Skeletal muscle tissue (tissue), 4 donors: ENCODE measurements around the gene GLT8D2. TPM values are rescaled to one million over a fixed set of nuclear protein-coding genes. Genes with fewer than 3 reads are reported as not detected.

Experiments
- H3K27ac ChIP-seq: one replicate; pipeline ENCODE4 v1.7.0; 2013; ENCODE audit warnings: mild to moderate bottlenecking, low read depth, low read length, inconsistent platforms
- H3K27me3 ChIP-seq, 3 donors: one replicate each; pipeline ENCODE4 v1.7.0; 2013; ENCODE audit warnings: low read length in 3 of 3; ENCODE audit not compliant: control insufficient read depth in 3 of 3, insufficient read depth in 3 of 3
- H3K36me3 ChIP-seq, 3 donors: one replicate each; pipeline ENCODE4 v1.7.0; 2013; ENCODE audit warnings: low read length in 3 of 3; ENCODE audit not compliant: control insufficient read depth in 3 of 3, insufficient read depth in 3 of 3
- H3K4me1 ChIP-seq, 3 donors: one replicate each; pipeline ENCODE4 v1.7.0; 2013; ENCODE audit warnings: low read length in 3 of 3, mild to moderate bottlenecking in 3 of 3; ENCODE audit not compliant: control insufficient read depth in 3 of 3, insufficient read depth in 3 of 3
- H3K4me3 ChIP-seq, 3 donors: one replicate each; pipeline ENCODE4 v1.7.0; 2013; ENCODE audit warnings: low read length in 3 of 3
- H3K9ac ChIP-seq, 3 donors: one replicate each; pipeline ENCODE4 v1.7.0; 2013; ENCODE audit warnings: low read length in 3 of 3, mild to moderate bottlenecking in 3 of 3, moderate library complexity in 2 of 3, low read depth in 1 of 3
- H3K9me3 ChIP-seq, 3 donors: one replicate each; pipeline ENCODE4 v1.7.0; 2013; ENCODE audit warnings: low read length in 3 of 3; ENCODE audit not compliant: control insufficient read depth in 3 of 3
- total RNA-seq: library from RNA; depleted of rRNA; stranded (reverse); fragments of >200 nt; gene quantifications from one replicate; pipeline ENCODE4 v1.2.3, GENCODE V29; 2014
- donor health status: Osteomylitis.

GLT8D2 gene
- total RNA-seq, 1 donor from 2014 or later, result 36.5 TPM

DNA sequence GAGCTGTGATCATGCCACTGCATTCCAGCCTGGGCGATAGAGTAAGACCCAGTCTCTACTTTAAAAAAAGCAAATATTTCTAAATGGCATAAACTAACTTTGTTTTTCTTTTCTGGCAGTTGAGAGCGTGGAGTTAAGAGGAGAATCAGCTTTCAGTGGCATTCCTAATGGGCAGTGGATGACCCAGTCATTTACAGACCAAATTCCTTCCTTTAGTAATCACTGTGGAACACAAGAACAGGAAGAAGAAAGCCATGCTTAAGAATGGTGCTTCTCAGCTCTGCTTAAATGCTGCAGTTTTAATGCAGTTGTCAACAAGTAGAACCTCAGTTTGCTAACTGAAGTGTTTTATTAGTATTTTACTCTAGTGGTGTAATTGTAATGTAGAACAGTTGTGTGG, 63.2 kb downstream of the GLT8D2 start:
- no peaks in the 10 kb centered on the region for H3K9me3 ChIP-seq
- no peak overlapping the region for H3K9ac ChIP-seq
- H3K36me3 ChIP-seq, result peaks cover 27 to 54% (median 45%) of the 10 kb centered on the region in 3 donors
- no peaks in the 10 kb centered on the region for H3K27me3 ChIP-seq
- no peak overlapping the region for H3K27ac ChIP-seq
- no peaks in the 10 kb centered on the region for H3K4me1 ChIP-seq
- H3K4me3 ChIP-seq, result no peak overlapping the region

DNA sequence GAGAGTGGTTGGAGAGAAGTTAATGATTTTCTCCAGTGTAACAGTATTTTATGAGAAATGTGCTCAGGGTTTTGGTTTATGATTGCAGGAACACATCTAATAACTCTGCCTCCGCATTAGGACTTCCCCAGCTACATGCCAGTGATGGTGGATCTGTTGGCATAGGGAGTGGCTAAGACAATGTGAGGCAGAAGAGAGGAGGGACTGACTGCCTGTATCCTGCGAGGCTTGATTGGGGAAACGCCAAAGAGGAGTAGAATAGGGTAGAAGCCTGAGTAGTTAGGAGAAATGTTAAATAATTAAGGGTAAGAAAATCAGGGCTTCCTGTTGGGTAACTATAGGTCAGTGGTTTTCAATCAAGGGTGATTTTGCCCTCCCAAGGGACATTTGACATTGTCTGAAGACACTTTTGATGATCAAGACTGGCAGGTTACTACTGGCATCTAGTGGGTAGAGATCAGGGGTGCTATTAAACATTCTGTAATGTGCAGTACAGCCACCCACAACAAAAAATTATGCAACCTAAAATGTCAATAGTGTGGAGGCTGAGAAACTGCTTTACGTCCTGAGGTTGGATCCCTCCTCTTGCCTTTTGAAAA, 71.5 kb downstream of the GLT8D2 start:
- Histone ChIP-seq H3K4me3 (no peak overlapping the region), H3K4me1 (no peaks in the 10 kb centered on the region), H3K27ac (no peak overlapping the region), H3K9me3 (no peaks in the 10 kb centered on the region), H3K27me3 (no peaks in the 10 kb centered on the region), H3K36me3 (peaks cover 16 to 50% (median 44%) of the 10 kb centered on the region in 3 donors), H3K9ac (no peak overlapping the region)

- no peaks in the 10 kb centered on the region for H3K27me3 ChIP-seq
- H3K36me3 ChIP-seq, result peaks cover 4 to 29% (median 26%) of the 10 kb centered on the region in 3 donors
- H3K27ac ChIP-seq, result no peak overlapping the region
- H3K4me3 ChIP-seq, result no peak overlapping the region
- no peak overlapping the region for H3K9ac ChIP-seq
- H3K4me1 ChIP-seq, result no peaks in the 10 kb centered on the region
- H3K9me3 ChIP-seq, result no peaks in the 10 kb centered on the region
These were observed 74.6 kb downstream of the GLT8D2 start for GRCh38 chr12:103975368-103975767.

GRCh38 chr12:103973909-103974308, 76.1 kb downstream of the GLT8D2 start:
- H3K27ac ChIP-seq, result no peak overlapping the region
- H3K36me3 ChIP-seq, result peaks cover 3 to 20% (median 19%) of the 10 kb centered on the region in 3 donors
- H3K9ac ChIP-seq, result no peak overlapping the region
- peaks cover 0 to 8% (median 2%) of the 10 kb centered on the region in 3 donors for H3K4me1 ChIP-seq
- H3K9me3 ChIP-seq, result no peaks in the 10 kb centered on the region
- no peaks in the 10 kb centered on the region for H3K27me3 ChIP-seq
- H3K4me3 ChIP-seq, result no peak overlapping the region

DNA sequence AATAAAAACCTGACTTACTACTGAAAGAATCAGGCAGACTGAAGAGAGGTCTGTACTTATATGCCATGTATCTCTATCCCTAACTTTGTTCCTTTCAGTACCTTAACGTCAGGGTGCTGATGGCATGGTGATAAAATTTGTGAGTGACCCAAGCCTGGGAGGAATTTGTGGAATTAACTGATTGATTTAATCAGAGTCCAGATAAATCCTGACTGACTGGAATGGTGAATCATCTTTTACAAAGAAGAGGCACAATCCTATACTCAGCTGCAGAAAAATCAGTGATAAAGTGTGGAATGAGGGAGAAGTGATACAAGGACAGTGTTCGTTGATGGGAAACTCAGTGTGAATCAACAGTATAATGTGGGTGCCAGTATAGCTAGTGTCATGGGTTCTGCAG, 80.6 kb downstream of the GLT8D2 start:
- Histone ChIP-seq H3K9me3 (no peaks in the 10 kb centered on the region), H3K27me3 (no peaks in the 10 kb centered on the region), H3K9ac (no peak overlapping the region), H3K4me1 (peaks cover 8 to 28% (median 23%) of the 10 kb centered on the region in 3 donors), H3K36me3 (peaks cover 0 to 2% (median 0%) of the 10 kb centered on the region in 3 donors), H3K4me3 (no peak overlapping the region), H3K27ac (no peak overlapping the region)

DNA sequence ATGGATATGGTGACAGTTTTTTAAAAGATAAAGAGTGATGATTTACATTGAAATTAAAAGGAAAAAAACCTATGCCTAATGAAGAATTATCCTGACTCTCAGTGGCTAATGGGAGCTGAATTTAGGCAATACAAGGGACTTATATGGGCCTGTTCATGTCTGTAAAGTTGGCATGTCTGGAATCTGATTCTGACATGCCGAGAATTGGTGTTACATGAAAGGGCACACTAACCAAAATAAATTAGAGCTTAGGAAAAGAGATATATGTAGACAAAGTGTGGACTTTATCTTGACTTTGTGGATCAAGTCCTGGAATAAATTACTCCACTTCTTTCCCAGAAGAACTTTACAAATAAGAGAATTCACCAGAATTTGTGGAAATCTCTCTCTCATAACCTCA, 83.3 kb downstream of the GLT8D2 start:
- peak overlapping the region; percentile 83 to 99 (median 99) for H3K4me3 ChIP-seq
- H3K4me1 ChIP-seq, result peaks cover 11 to 32% (median 30%) of the 10 kb centered on the region in 3 donors
- H3K9ac ChIP-seq, result peak overlapping the region; percentile 88 to 100 (median 97)
- no peaks in the 10 kb centered on the region for H3K27me3 ChIP-seq
- H3K27ac ChIP-seq, result peak overlapping the region; percentile 87
- H3K36me3 ChIP-seq, result no peaks in the 10 kb centered on the region
- H3K9me3 ChIP-seq, result no peaks in the 10 kb centered on the region

GRCh38 chr12:103965590-103966504, 84.1 kb downstream of the GLT8D2 start, which contains the start of gene TDG:
Gene TDG (plus strand): TSS chr12:103965872. CDS start chr12:103966038, 166 bp downstream.
- Histone ChIP-seq H3K9ac (peak within 1 kb of the TSS; percentile 97 to 100 (median 100)), H3K27ac (peak within 1 kb of the TSS; percentile 87), H3K4me3 (peak within 1 kb of the TSS; percentile 83 to 99 (median 99)), H3K9me3 (no peaks in the 10 kb centered on the region), H3K4me1 (peaks cover 11 to 32% (median 30%) of the 10 kb centered on the region in 3 donors), H3K27me3 (no peaks in the 10 kb centered on the region), H3K36me3 (no peaks in the 10 kb centered on the region)

GRCh38 chr12:103965255-103965589, 84.8 kb downstream of the GLT8D2 start:
- Histone ChIP-seq H3K4me1 (peaks cover 11 to 32% (median 30%) of the 10 kb centered on the region in 3 donors), H3K9ac (peak overlapping the region; percentile 97 to 100 (median 100))

DNA sequence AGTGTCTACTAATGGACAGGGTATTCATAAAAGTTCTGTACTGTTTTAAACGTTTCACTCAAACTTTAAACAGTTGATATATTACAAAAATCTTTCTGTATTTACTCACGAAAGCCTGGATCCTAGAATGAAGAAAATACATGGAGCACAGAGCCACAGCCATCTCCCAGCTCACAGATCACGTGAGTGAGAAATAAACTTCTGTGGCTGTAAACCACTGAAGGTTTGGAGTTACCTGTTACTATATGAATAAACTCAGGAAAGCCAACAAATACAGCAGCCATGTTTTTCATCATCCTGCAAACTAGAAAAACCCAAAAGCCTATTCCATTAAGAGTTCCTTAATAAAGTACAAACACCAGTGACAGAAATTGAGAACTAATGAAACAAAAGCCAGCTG, 85.2 kb downstream of the GLT8D2 start:
- H3K9ac ChIP-seq, result peak overlapping the region; percentile 97 to 100 (median 100)
- H3K27me3 ChIP-seq, result no peaks in the 10 kb centered on the region
- peaks cover 11 to 32% (median 30%) of the 10 kb centered on the region in 3 donors for H3K4me1 ChIP-seq
- no peaks in the 10 kb centered on the region for H3K9me3 ChIP-seq
- H3K4me3 ChIP-seq, result peak overlapping the region; percentile 83 to 99 (median 99)
- no peaks in the 10 kb centered on the region for H3K36me3 ChIP-seq
- peak overlapping the region; percentile 87 for H3K27ac ChIP-seq

More at GRCh38 chr12:103965255-103965589, 84.8 kb downstream of the GLT8D2 start:
- Histone ChIP-seq H3K9me3 (no peaks in the 10 kb centered on the region), H3K27me3 (no peaks in the 10 kb centered on the region), H3K4me3 (peak overlapping the region; percentile 83 to 99 (median 99)), H3K27ac (peak overlapping the region; percentile 87), H3K36me3 (no peaks in the 10 kb centered on the region)

- no peaks in the 10 kb centered on the region for H3K9me3 ChIP-seq
- H3K27me3 ChIP-seq, result no peaks in the 10 kb centered on the region
- no peak overlapping the region for H3K27ac ChIP-seq
- H3K36me3 ChIP-seq, result no peaks in the 10 kb centered on the region
- no peak overlapping the region for H3K4me3 ChIP-seq
- H3K4me1 ChIP-seq, result peaks cover 11 to 21% (median 18%) of the 10 kb centered on the region in 3 donors
- H3K9ac ChIP-seq, result no peak overlapping the region
These were observed 87.5 kb downstream of the GLT8D2 start for GRCh38 chr12:103962493-103962892.
